Effector memory CD8-positive, alpha-beta T cell (primary cell): ENCODE measurements around the gene TUSC2.
"Not testable (repeated sequence)": the region's sequence is repeated elsewhere in the genome, so short reads cannot be mapped to it uniquely, and the experiment has no call there.

Experiments
- ATAC-seq: fragments of 150-1000 bp; cut with Tn5 transposase; replicated peaks from 2 replicates; pipeline ENCODE4 v1.10.0; 2021; ENCODE audit warnings: mild to moderate bottlenecking, moderate library complexity
- DNase-seq, 3 experiments: peaks; one replicate each; pipeline ENCODE4 v3.0.0; 2021
- H3K27ac Mint-ChIP-seq, 2 donors: one replicate each; pipeline ENCODE4 v1.8.0; 2022; ENCODE audit warnings: mild to moderate bottlenecking in 2 of 2, mixed read lengths in 2 of 2, moderate library complexity in 2 of 2
- H3K27me3 Mint-ChIP-seq, 2 donors: one replicate each; pipeline ENCODE4 v1.8.0; 2022; ENCODE audit warnings: mixed read lengths in 2 of 2
- H3K36me3 Mint-ChIP-seq: one replicate; pipeline ENCODE4 v1.8.0; 2022; ENCODE audit warnings: mild to moderate bottlenecking, moderate library complexity, mixed read lengths; ENCODE audit not compliant: insufficient read depth
- H3K4me1 Mint-ChIP-seq, 2 donors: one replicate each; pipeline ENCODE4 v1.8.0; 2022; ENCODE audit warnings: low read depth in 2 of 2, mixed read lengths in 2 of 2
- H3K4me3 Mint-ChIP-seq, 2 donors: one replicate each; pipeline ENCODE4 v1.8.0; 2022; ENCODE audit warnings: mild to moderate bottlenecking in 2 of 2, mixed read lengths in 2 of 2, moderate library complexity in 2 of 2
- H3K9me3 Mint-ChIP-seq, 2 donors: one replicate each; pipeline ENCODE4 v1.8.0; 2022; ENCODE audit warnings: mixed read lengths in 2 of 2

Gene TUSC2

DNA sequence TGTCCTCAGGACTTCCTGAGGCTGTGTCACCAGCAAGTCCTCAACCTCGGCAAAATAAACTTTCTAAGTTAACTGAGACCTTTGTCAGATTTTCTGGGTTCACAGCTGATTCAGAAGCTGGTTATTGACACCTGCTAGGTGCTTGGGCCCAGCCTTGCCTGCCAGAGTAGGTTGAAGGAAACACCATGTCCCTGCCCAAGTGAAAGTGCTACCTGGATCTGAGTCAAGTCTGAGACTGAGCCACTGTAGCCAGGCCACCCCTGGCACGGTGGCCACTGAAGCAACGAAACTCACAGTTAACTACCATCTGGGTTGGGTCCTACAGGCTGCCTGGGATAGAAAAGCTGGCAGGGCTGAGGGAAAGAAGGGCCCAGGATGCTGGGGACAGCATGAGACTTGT, 13.7 kb downstream of the TUSC2 start:
- Mint-ChIP-seq H3K27ac (peak overlapping the region in 1 of 2 donors; percentile 71), H3K4me1 (peaks cover 14 to 31% of the 10 kb centered on the region in 2 donors), H3K36me3 (no peaks in the 10 kb centered on the region), H3K4me3 (no peak overlapping the region), H3K9me3 (no peaks in the 10 kb centered on the region), H3K27me3 (no peaks in the 10 kb centered on the region)
- DNase-seq (no peak), ATAC-seq (no peak)

DNA sequence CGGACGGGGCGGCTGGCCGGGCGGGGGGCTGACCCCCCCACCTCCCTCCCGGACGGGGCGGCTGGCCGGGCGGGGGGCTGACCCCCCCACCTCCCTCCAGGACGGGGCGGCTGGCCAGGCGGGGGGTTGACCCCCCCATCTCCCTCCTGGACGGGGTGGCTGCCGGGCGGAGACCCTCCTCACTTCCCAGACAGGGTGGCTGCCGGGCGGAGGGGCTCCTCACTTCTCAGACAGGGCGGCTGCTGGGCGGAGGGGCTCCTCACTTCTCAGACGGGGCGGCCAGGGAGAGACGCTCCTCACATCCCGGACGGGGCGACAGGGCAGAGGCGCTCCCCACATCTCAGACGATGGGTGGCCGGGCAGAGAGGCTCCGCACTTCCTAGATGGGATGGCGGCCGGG, 16.0 kb downstream of the TUSC2 start:
- peaks cover 10 to 17% of the 10 kb centered on the region in 2 donors for H3K4me1 Mint-ChIP-seq
- not testable (repeated sequence) for H3K36me3 Mint-ChIP-seq, H3K4me3 Mint-ChIP-seq, H3K27me3 Mint-ChIP-seq, ATAC-seq, H3K27ac Mint-ChIP-seq, DNase-seq, H3K9me3 Mint-ChIP-seq

DNA sequence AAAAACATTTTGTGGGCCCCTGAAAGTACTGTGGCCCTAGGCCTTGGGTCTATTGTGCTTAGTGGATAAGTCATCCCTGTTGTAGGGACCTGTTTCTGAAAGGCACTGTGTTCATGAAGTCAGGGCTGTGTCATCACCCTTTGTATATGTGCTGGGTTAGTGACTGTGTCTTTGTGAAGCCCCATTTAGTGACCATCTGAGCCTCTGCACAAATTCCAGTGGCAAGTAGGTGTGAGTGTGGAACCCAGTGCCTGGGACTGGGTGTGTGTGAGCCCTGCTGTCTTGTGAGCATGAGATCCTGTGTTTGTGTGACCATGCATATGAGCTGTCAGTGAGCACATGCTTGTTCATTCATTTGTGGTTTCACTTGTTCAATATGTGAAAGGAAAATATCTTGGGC, 23.4 kb downstream of the TUSC2 start:
- ATAC-seq (no peak), DNase-seq (no peak)
- Mint-ChIP-seq H3K9me3 (no peaks in the 10 kb centered on the region), H3K4me1 (peaks cover 9 to 13% of the 10 kb centered on the region in 2 donors), H3K27me3 (no peaks in the 10 kb centered on the region), H3K36me3 (no peaks in the 10 kb centered on the region), H3K27ac (no peak overlapping the region), H3K4me3 (no peak overlapping the region)

DNA sequence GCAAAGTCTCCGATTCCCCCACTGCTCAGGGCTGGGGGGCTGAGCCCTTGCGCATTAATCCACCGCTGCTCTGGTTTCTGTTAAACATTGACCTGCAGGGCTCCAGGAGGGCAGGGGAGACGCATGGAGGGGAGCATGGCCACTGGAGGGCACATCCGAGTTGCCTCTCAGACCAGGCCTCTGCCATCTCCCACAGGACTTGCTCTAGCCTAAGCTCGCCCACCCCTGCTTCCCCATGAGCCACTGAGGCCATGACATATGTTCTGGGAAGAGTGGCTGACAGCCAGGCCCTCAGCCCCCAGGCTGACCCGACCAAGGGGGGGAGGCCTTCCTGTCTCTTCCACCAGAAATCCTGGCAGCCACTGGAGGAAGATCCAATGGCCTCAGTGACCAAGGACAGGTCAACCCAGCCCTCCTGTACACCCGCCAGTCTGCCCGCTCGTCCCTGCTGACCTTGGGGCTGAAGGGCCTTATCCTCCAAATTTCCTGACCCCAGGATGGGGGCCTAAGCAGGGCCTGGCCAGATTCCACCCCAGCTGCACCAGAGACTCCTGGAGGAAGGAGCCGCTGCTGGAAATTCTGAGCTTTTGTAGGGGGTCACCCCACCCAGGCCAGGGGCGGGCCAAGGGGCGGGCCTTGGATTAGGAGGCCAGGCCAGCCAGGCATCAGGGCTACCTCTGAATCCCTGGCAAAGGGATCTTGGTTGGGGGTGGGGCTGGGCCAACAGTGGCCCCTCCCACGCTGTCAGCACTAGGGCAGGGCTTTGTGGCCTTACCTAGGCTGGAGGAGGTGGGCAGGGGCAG, 24.8 kb downstream of the TUSC2 start, which contains the start of gene HYAL1:
Gene HYAL1 (minus strand): TSS at position 562 of the 803 bp plus-strand sequence. CDS start 618 bp downstream, outside the sequence.
- no peaks in the 10 kb centered on the region for H3K9me3 Mint-ChIP-seq
- ATAC-seq (no peak), DNase-seq (no peak)
- peaks cover 17 to 19% of the 10 kb centered on the region in 2 donors for H3K4me1 Mint-ChIP-seq
- H3K36me3 Mint-ChIP-seq = peaks cover 9% of the 10 kb centered on the region
- H3K4me3 Mint-ChIP-seq = no peak within 1 kb of the TSS
- H3K27ac Mint-ChIP-seq = no peak within 1 kb of the TSS
- no peaks in the 10 kb centered on the region for H3K27me3 Mint-ChIP-seq

DNA sequence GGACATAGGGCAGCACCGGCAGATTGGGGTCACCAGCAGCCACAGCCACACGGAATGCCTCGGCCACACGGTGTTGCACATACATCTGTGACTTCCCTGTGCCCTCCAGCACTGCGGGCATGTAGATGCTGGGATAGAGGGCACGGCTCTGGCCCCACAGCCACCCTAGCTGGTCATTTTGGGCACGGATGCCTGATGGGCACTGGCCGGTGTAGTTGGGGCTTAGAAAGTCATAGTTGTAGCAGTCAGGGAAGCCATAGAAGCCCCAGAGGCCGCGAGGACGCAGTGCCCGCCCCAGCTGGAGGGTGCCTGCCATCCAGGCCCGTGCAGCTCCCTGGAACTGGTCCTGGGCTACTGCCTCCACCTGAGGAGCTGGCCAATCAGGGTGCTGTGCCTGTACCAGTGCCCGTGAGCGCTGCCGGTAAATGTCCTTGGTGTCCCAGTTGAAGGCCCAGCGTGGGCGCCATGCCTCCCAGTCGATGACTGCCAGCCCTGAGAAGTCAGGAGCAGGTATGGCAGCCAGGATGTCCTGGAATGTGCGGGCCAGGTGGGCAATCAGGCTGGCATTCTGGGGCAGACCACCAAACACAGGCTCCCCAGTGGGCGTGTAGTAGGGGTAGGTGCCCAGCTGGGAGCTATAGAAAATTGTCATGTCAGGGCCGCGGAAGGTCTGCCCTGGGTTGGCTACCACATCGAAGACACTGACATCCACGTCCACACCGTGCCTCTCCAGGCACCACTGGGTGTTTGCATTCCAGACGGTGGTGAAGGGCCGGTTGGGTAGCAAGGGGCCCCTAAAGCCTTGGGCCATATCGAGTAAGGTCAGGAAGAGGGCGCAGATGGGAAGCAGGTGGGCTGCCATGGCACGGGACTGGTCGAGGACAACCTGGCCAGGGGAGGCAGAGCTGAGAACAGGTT, 25.7 kb downstream of the TUSC2 start:
- H3K27ac Mint-ChIP-seq = no peak overlapping the region
- no peak overlapping the region for H3K4me3 Mint-ChIP-seq
- H3K36me3 Mint-ChIP-seq = peaks cover 9% of the 10 kb centered on the region
- no peaks in the 10 kb centered on the region for H3K27me3 Mint-ChIP-seq
- peaks cover 20 to 23% of the 10 kb centered on the region in 2 donors for H3K4me1 Mint-ChIP-seq
- no peak for ATAC-seq
- H3K9me3 Mint-ChIP-seq = no peaks in the 10 kb centered on the region
- no peak for DNase-seq

DNA sequence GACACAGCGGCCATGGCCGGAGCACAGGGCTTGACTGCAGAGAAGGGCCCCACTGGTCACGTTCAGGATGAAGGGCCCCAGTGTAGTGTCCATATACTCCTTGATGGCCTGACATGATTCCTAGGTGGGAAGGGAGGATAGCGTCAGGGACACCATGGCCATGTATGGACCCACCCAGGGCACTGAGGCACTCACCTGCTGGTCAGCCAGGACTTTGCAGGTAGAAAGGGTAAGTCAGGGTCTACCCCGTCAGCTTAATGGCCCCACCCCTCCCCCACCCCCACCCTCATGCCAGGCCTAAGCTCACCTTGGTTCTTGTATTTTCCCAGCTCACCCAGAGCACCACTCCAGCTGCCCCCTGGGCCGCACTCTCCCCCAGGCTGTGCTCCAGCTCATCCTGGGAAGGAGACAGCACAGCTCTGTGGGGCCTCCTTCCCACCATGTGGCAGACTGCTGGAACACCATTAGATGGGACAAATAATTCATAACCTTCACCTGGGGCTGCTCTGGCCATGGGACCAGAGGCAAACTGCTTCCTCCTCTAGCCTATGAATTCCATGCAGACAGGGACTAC, 27.3 kb downstream of the TUSC2 start:
- peak overlapping the region; percentile 69 to 97 for H3K27ac Mint-ChIP-seq
- ATAC-seq = no peak
- peak overlapping the region; percentile 85 to 97 for H3K4me3 Mint-ChIP-seq
- H3K4me1 Mint-ChIP-seq = peaks cover 20 to 23% of the 10 kb centered on the region in 2 donors
- no peaks in the 10 kb centered on the region for H3K27me3 Mint-ChIP-seq
- H3K9me3 Mint-ChIP-seq = no peaks in the 10 kb centered on the region
- no peak for DNase-seq
- peaks cover 12% of the 10 kb centered on the region for H3K36me3 Mint-ChIP-seq

DNA sequence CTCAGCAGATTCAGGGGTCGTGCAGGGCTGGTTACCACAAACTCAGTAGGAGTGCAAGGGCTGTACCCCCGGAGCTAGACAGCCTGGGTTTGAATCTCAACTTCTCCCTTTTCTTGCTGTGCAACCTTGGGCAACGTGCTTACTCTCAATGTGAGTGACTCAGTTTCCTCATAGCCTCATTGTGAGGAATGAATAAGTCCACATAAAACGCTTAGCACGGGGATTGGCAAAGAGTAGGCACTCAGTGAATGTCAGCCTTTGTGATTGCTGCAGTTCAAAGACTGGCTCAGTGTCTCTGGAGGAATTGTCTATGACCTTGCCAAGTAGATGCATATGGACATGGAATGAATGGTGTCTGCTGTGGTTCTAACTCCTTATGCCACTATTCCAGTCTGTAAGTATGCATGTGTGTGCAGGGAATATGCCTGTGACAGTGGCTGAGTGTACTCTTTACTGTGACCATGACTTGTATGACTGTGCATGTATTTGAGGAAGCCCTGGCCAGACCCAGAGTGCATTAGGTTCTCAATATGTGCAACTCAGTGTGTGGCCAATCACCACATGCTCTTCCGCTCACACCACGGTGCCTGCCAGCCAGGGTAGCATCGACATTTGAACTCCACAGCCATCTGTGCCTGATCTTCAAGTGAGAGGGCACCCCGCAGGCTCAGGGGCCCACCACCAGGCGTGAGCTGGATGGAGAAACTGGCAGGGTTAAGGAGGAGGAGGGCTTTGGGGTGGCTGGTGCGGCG, 27.9 kb downstream of the TUSC2 start:
- H3K4me3 Mint-ChIP-seq = peak overlapping the region; percentile 85 to 97
- H3K4me1 Mint-ChIP-seq = peaks cover 20 to 23% of the 10 kb centered on the region in 2 donors
- ATAC-seq (no peak), DNase-seq (no peak)
- no peaks in the 10 kb centered on the region for H3K9me3 Mint-ChIP-seq
- H3K27me3 Mint-ChIP-seq = no peaks in the 10 kb centered on the region
- H3K27ac Mint-ChIP-seq = peak overlapping the region; percentile 94 to 97
- peaks cover 12% of the 10 kb centered on the region for H3K36me3 Mint-ChIP-seq

DNA sequence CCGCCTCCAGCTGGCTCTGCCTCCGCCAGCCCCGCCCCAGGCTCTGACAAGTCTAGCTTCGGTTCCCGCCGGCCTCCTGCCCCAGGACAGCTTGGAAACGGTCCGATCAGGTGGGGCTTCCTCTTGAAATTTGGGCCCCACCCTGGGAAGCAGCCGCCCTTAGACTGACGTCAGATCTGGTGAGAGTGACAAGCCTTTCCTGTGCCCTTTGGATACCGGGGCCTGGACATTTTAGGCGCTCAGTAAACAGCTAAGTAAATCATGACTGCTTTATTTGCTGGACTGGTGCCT, 28.4 kb downstream of the TUSC2 start:
- Mint-ChIP-seq H3K4me3 (peak overlapping the region; percentile 85 to 97), H3K4me1 (peaks cover 20 to 23% of the 10 kb centered on the region in 2 donors), H3K27me3 (no peaks in the 10 kb centered on the region), H3K9me3 (no peaks in the 10 kb centered on the region), H3K36me3 (peaks cover 12% of the 10 kb centered on the region), H3K27ac (peak overlapping the region; percentile 94 to 97)
- DNase-seq (no peak), ATAC-seq (no peak)

DNA sequence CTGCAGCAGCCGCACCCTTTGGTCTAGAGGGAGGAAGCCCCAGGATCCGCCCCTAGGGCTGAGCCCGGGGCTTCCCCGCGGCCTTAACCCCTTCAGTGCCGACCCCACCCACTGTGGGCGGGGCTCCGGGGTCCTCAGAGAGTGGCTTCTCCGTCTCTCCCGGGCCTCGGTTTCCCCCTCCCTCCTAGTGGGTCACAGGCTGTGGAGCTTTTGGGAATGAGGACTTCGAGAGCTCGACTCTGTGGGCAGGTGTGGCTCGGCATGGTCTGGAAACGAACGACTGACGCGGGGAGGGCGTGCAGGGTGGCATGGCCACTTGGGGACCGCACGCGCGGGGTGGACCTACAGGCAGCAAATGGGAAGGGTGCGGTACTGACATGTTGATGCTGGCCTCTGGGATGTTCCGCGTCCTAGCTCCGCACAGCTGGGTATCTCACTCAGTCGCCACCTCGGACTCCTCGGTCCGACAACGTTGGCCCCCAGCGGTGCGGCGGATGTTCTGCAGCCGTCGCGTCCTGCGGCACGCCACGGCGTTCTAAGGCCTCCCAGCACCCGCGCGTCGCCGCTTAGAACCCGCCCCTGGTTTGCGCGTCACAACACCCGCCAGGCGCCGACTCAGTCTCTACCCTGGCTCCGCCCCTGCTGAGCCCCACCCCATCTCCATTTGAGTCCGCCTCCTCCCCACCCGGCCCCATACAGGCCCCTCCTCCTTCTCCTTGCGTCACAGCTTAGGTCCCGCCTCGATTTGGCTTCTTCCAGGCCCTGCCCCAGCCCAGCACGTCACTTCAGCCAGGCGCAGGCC, 29.0 kb downstream of the TUSC2 start, which contains the start of the genes HYAL3 and NAA80:
Gene HYAL3 (minus strand): TSS at position 570 of the 802 bp plus-strand sequence. CDS start 3,803 bp downstream, outside the sequence.
Gene NAA80 (minus strand): TSS at position 570 of the 802 bp plus-strand sequence. CDS start 1,942 bp downstream, outside the sequence.
- Mint-ChIP-seq H3K36me3 (peaks cover 12% of the 10 kb centered on the region), H3K4me1 (peaks cover 20 to 23% of the 10 kb centered on the region in 2 donors), H3K9me3 (no peaks in the 10 kb centered on the region), H3K4me3 (peak within 1 kb of the TSS; percentile 85 to 97), H3K27ac (peak within 1 kb of the TSS; percentile 94 to 97), H3K27me3 (no peaks in the 10 kb centered on the region)
- peak; percentile 98 to 100 (median 99) for DNase-seq
- peak; percentile 83 for ATAC-seq

DNA sequence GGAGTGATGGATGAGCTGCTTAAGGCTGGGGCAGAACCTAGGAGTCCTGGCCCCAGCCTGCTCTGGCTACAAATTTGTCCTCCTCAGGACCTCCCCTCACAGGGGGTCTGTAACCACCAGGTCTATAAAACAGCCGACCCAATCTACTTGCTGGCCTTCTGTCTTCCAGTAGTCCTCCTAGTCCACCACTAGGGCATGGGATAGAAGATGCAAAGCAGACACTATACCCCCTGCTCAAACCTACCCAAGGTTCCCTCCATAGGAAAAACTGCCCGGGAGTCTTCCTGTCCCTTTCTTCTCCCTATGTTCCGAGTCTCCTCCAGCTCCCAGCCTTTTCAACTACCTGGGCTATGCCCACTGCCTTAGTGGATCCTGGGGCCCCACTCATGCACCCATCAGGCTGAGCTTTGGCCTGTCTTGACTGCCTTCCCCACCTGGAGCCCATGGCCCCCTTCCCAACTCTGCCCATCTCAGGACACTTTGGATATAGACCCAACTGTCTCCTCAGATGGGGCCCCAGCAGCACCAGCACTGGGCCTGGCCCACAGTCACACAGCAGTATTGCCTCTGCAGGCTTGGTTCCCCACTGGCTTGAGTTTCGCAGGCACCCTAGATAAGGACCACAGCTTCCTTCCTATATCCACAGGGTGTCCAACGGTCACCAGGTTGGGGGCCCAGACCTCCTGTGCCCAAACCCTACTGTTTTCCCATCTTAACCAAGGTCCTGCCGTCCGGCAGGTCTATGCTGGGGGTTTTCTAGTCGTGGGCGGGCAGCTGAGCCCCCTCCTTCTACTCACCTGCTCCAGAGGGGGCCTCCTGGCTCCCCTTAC, 29.9 kb downstream of the TUSC2 start:
- Mint-ChIP-seq H3K9me3 (no peaks in the 10 kb centered on the region), H3K4me3 (peak overlapping the region; percentile 85 to 97), H3K27me3 (no peaks in the 10 kb centered on the region), H3K27ac (peak overlapping the region; percentile 94 to 97), H3K4me1 (peaks cover 20 to 25% of the 10 kb centered on the region in 2 donors), H3K36me3 (peaks cover 12% of the 10 kb centered on the region)
- ATAC-seq (no peak), DNase-seq (no peak)

DNA sequence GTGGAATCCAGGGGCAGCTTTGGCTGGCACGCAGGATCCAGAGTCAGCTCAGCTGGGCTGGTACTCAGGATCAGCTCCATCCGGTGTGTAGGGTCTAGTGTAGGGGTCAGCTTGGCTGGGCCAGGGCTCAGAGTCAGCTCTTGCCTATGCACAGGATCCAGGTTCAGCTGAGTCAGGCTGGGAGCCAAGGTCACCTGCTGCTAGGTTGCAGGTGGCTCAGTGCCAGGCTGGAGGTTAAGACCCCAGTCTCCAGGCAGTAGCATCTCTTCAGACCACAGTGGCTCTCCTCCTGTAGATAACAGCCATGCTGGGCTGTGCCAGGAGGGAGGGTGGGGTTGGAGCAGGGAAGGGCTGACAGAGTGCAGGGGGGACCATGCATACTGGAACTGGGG, 30.6 kb downstream of the TUSC2 start:
- Mint-ChIP-seq H3K4me3 (no peak overlapping the region), H3K36me3 (peaks cover 16% of the 10 kb centered on the region), H3K27me3 (no peaks in the 10 kb centered on the region), H3K27ac (peak overlapping the region in 1 of 2 donors; percentile 94), H3K4me1 (peaks cover 26 to 32% of the 10 kb centered on the region in 2 donors), H3K9me3 (no peaks in the 10 kb centered on the region)
- DNase-seq (no peak), ATAC-seq (no peak)
